Breast epithelium (tissue), 3 donors: ENCODE measurements around the gene HMCN1.

Experiments used
- CTCF ChIP-seq, 3 donors: fragments of 450-650 bp; IDR thresholded peaks; one replicate each; pipeline ENCODE4 v1.5.1; 2016 to 2017; ENCODE audit warnings: antibody characterized with exemption in 3 of 3, mild to moderate bottlenecking in 3 of 3, moderate library complexity in 3 of 3
- POLR2AphosphoS5 ChIP-seq, 3 donors: sonication (generic); formaldehyde crosslinking; IDR thresholded peaks; one replicate each; pipeline ENCODE4 v1.6.1; 2017; ENCODE audit warnings: antibody characterized with exemption in 3 of 3

GRCh38 chr1:185894791-185895190, 160.6 kb downstream of the HMCN1 start:
- no peak for TF ChIP-seq CTCF (IDR thresholded peaks at IDR 0.05)
- no peak for TF ChIP-seq POLR2AphosphoS5 (IDR thresholded peaks at IDR 0.05)
